RCC 7860 (cell line): Measurements from ENCODE around the gene LINGO3.

Source experiments
- DNase-seq: peaks from one replicate; pipeline ENCODE4 v3.0.0-alpha.2; 2015; ENCODE audit warnings: low spot score
- FAIRE-seq: peaks from 2 replicates; lab custom pipeline; 2012; peaks lifted over from hg19 to GRCh38; lab: Jason Lieb, UNC

The LINGO3 gene

GRCh38 chr19:2340496-2341243 lies 32.7 kb upstream of the LINGO3 start:
- no peak for FAIRE-seq
- DNase-seq = no peak

- FAIRE-seq (no peak), DNase-seq (no peak)
Observed at GRCh38 chr19:2339644-2340310, 31.8 kb upstream of the LINGO3 start.

- FAIRE-seq (no peak), DNase-seq (no peak)
Observed at GRCh38 chr19:2338751-2339643, 31.0 kb upstream of the LINGO3 start.

GRCh38 chr19:2338055-2338615 lies 30.2 kb upstream of the LINGO3 start:
- DNase-seq (no peak), FAIRE-seq (no peak)

GRCh38 chr19:2337329-2337707 lies 29.4 kb upstream of the LINGO3 start:
- no peak for DNase-seq
- no peak for FAIRE-seq

GRCh38 chr19:2336528-2337328 lies 28.8 kb upstream of the LINGO3 start:
- FAIRE-seq = no peak
- DNase-seq = no peak

- DNase-seq = no peak
- no peak for FAIRE-seq
Observed at GRCh38 chr19:2335848-2336247, 27.9 kb upstream of the LINGO3 start.

- no peak for FAIRE-seq
- DNase-seq = no peak
Observed at GRCh38 chr19:2334986-2335846, 27.3 kb upstream of the LINGO3 start.

- no peak for FAIRE-seq
- no peak for DNase-seq
Observed at GRCh38 chr19:2334426-2334825, 26.5 kb upstream of the LINGO3 start.

- DNase-seq (no peak), FAIRE-seq (no peak)
Observed at GRCh38 chr19:2333807-2334211, 25.9 kb upstream of the LINGO3 start.

- FAIRE-seq (no peak), DNase-seq (no peak)
Observed at GRCh38 chr19:2333027-2333806, 25.3 kb upstream of the LINGO3 start.

GRCh38 chr19:2332341-2333026 lies 24.5 kb upstream of the LINGO3 start:
- no peak for FAIRE-seq
- DNase-seq = no peak

- FAIRE-seq = no peak
Observed at GRCh38 chr19:2331601-2332246, 23.8 kb upstream of the LINGO3 start.

GRCh38 chr19:2330632-2331284 lies 22.8 kb upstream of the LINGO3 start:
- no peak for FAIRE-seq
- DNase-seq = no peak

More at GRCh38 chr19:2331601-2332246, 23.8 kb upstream of the LINGO3 start:
- no peak for DNase-seq

- FAIRE-seq (no peak), DNase-seq (no peak)
Observed at GRCh38 chr19:2330255-2330631, 22.3 kb upstream of the LINGO3 start.

GRCh38 chr19:2329501-2329916 lies 21.6 kb upstream of the LINGO3 start:
- no peak for FAIRE-seq
- no peak for DNase-seq

GRCh38 chr19:2329149-2329478 lies 21.2 kb upstream of the LINGO3 start:
- DNase-seq = no peak
- no peak for FAIRE-seq
